Body of pancreas (tissue), 4 donors: ENCODE results near the gene ECE2. TPM values are rescaled to one million over a fixed set of nuclear protein-coding genes. Genes with fewer than 3 reads are reported as not detected.

Source experiments
- ATAC-seq: fragments of 150-250 bp; one replicate; pipeline ENCODE4 v1.9.1; 2016
- DNase-seq, 4 donors: peaks; one replicate each; pipeline ENCODE4 v3.0.0-alpha.2; 2019
- H3K27ac ChIP-seq, 4 donors: fragments of 200-600 bp; sonication (generic); 1 replicate in 3 of 4; 2 replicates in 1 of 4; pipeline versions ENCODE4 v1.5.1 to v1.6.1; 2016 to 2019; ENCODE audit warnings: mild to moderate bottlenecking in 1 of 4, mixed read lengths in 1 of 4, moderate library complexity in 1 of 4
- H3K27me3 ChIP-seq, 2 donors: fragments of 200-600 bp; sonication (generic); one replicate each; pipeline ENCODE4 v1.6.0; 2016; ENCODE audit warnings: mild to moderate bottlenecking in 1 of 2
- H3K36me3 ChIP-seq, 2 donors: fragments of 200-600 bp; sonication (generic); replicated peaks in 1 of 2; 2 replicates each; pipeline ENCODE4 v1.5.1; 2016; ENCODE audit warnings: low read depth in 2 of 2; ENCODE audit not compliant: insufficient read depth in 1 of 2
- H3K4me1 ChIP-seq: fragments of 200-600 bp; sonication (generic); one replicate; pipeline ENCODE4 v1.6.0; 2016
- H3K4me3 ChIP-seq, 2 donors: fragments of 200-600 bp; sonication (generic); 1 replicate in 1 of 2; 2 replicates in 1 of 2; pipeline ENCODE4 v1.5.1; 2016 to 2019
- H3K9me3 ChIP-seq, 3 donors: fragments of 200-600 bp; sonication (generic); 1 replicate in 2 of 3; 2 replicates in 1 of 3; pipeline ENCODE4 v1.5.1; 2016
- POLR2A ChIP-seq, 3 donors: fragments of 450-650 bp; IDR thresholded peaks; one replicate each; pipeline ENCODE4 v1.6.1; 2016; ENCODE audit warnings: antibody characterized with exemption in 3 of 3, mild to moderate bottlenecking in 2 of 3
- WGBS, 2 donors: methylation state at CpG; one replicate each; pipeline ENCODE4 v1.1.5; 2017; 5-methylcytosine and 5-hydroxymethylcytosine counted together
- intact Hi-C: fragments of 100-400 bp; cut with DNase I; formaldehyde crosslinking; loops from one replicate; pipeline ENCODE4 v1.15.1; 2023
- total RNA-seq, 2 donors: library from RNA; depleted of rRNA; stranded (reverse); fragments of >200 nt; gene quantifications; one replicate each; pipeline ENCODE4 v1.1.0, GENCODE V29; 2016
- TF ChIP-seq, protein P1 (sequence below), 7 experiments: fragments of 450-650 bp in 4 of 7; fragments of 200-600 bp in 3 of 7; sonication (generic) in 3 of 7; IDR thresholded peaks; one replicate each; pipeline ENCODE4 v1.5.1; 2016 to 2019; ENCODE audit warnings: antibody characterized with exemption in 7 of 7

Gene ECE2
- total RNA-seq, 2 donors from 2014 or later: 11.7 to 18.8 TPM

- no peaks in the 10 kb centered on the region for H3K9me3 ChIP-seq
- H3K4me3 ChIP-seq: no peak overlapping the region
- ATAC-seq: no peak
- H3K27ac ChIP-seq: no peak overlapping the region
- H3K36me3 ChIP-seq: no peaks in the 10 kb centered on the region
- intact Hi-C loops: no loop called here
- TF ChIP-seq POLR2A (IDR thresholded peaks at IDR 0.05): no peak
- TF ChIP-seq, protein P1, sequence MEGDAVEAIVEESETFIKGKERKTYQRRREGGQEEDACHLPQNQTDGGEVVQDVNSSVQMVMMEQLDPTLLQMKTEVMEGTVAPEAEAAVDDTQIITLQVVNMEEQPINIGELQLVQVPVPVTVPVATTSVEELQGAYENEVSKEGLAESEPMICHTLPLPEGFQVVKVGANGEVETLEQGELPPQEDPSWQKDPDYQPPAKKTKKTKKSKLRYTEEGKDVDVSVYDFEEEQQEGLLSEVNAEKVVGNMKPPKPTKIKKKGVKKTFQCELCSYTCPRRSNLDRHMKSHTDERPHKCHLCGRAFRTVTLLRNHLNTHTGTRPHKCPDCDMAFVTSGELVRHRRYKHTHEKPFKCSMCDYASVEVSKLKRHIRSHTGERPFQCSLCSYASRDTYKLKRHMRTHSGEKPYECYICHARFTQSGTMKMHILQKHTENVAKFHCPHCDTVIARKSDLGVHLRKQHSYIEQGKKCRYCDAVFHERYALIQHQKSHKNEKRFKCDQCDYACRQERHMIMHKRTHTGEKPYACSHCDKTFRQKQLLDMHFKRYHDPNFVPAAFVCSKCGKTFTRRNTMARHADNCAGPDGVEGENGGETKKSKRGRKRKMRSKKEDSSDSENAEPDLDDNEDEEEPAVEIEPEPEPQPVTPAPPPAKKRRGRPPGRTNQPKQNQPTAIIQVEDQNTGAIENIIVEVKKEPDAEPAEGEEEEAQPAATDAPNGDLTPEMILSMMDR (IDR thresholded peaks at IDR 0.05): no peak
- no peak for DNase-seq
- WGBS, 2 donors: 88 to 92% methylated on average over 22 to 23 of the region's 23 CpGs
- peaks cover 22% of the 10 kb centered on the region for H3K4me1 ChIP-seq
- no peaks in the 10 kb centered on the region for H3K27me3 ChIP-seq
Observed at GRCh38 chr3:184257083-184257915, 18.5 kb upstream of the ECE2 start.

DNA sequence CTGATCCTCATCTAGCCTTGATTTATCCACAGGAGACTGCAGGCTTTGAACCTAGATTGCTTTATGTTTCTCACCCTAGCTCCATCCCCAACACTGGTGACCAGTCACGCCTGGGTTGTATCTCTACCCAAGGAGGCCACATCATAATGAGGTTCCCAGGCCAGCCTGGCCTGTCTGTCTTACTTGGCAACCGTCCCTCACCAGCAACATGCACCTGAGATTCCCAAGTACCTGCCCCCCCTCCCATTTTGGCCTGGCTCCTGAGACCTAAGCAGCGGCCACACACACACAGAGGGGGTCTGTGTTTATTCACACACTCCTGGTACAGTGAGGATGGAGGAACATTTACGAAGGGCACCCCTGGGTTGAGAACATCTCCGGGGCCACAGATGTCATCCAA, 16.9 kb upstream of the ECE2 start:
- TF ChIP-seq, protein P1 (IDR thresholded peaks at IDR 0.05): no peak
- TF ChIP-seq POLR2A (IDR thresholded peaks at IDR 0.05): no peak
- no peaks in the 10 kb centered on the region for H3K36me3 ChIP-seq
- H3K27ac ChIP-seq: no peak overlapping the region
- DNase-seq (no peak), ATAC-seq (no peak)
- 81 to 83% methylated on average over 3 to 5 of the region's 5 CpGs for WGBS, 2 donors
- no peak overlapping the region for H3K4me3 ChIP-seq
- peaks cover 30% of the 10 kb centered on the region for H3K4me1 ChIP-seq
- intact Hi-C loops: no loop called here
- H3K9me3 ChIP-seq: no peaks in the 10 kb centered on the region
- no peaks in the 10 kb centered on the region for H3K27me3 ChIP-seq

DNA sequence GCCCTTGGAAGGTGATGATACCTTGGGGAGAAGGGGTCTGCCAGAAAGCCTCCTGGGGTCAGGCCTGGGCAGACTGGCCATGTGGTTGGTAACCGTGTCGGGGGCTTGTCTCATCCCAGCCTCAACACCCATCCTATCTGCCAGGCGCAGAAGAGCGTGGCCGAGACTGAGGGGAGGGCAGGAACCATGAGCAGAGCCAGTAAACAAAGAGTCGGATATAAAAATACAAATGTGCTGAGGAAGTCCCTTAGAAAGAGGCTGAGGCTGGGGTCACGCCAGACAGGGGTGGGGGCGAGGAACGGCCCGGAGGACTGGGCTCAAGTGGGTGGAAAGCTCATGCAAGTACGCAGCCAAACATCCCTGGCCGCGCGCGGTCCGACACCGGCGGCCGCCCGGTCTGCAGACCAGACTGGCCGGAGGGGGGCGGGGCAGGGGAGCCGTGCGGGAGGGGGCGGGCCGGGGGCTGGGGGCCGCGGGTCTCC, 16.4 kb upstream of the ECE2 start:
- Histone ChIP-seq H3K9me3 (no peaks in the 10 kb centered on the region), H3K4me1 (peaks cover 30% of the 10 kb centered on the region), H3K27ac (no peak overlapping the region), H3K4me3 (no peak overlapping the region), H3K27me3 (no peaks in the 10 kb centered on the region), H3K36me3 (no peaks in the 10 kb centered on the region)
- WGBS, 2 donors: 17 to 60% methylated on average over 5 to 24 of the region's 28 CpGs
- DNase-seq (no peak), ATAC-seq (no peak)
- TF ChIP-seq, protein P1 (IDR thresholded peaks at IDR 0.05): no peak
- TF ChIP-seq POLR2A (IDR thresholded peaks at IDR 0.05): no peak
- intact Hi-C loops: no loop called here

- no peaks in the 10 kb centered on the region for H3K36me3 ChIP-seq
- peak; percentile 36 for ATAC-seq
- intact Hi-C loops: no loop called here
- TF ChIP-seq, protein P1 (IDR thresholded peaks at IDR 0.05): no peak
- peak in 1 of 3 donors; percentile 35 for TF ChIP-seq POLR2A (IDR thresholded peaks at IDR 0.05)
- DNase-seq: peak; percentile 51 to 70 (median 60)
- H3K27ac ChIP-seq: peak overlapping the region in 3 of 4 donors; percentile 74 to 88 (median 86)
- H3K4me3 ChIP-seq: peak overlapping the region; percentile 21 to 34
- no peaks in the 10 kb centered on the region for H3K27me3 ChIP-seq
- 1 to 5% methylated on average over 15 to 56 of the region's 91 CpGs for WGBS, 2 donors
- H3K9me3 ChIP-seq: no peaks in the 10 kb centered on the region
- peaks cover 30% of the 10 kb centered on the region for H3K4me1 ChIP-seq
Observed at GRCh38 chr3:184259878-184260723, 15.7 kb upstream of the ECE2 start.
